ENCODE measurements around the gene CTSZ.
"Not testable (repeated sequence)": the region's sequence is repeated elsewhere in the genome, so short reads cannot be mapped to it uniquely, and the experiment has no call there.

The CTSZ gene

DNA sequence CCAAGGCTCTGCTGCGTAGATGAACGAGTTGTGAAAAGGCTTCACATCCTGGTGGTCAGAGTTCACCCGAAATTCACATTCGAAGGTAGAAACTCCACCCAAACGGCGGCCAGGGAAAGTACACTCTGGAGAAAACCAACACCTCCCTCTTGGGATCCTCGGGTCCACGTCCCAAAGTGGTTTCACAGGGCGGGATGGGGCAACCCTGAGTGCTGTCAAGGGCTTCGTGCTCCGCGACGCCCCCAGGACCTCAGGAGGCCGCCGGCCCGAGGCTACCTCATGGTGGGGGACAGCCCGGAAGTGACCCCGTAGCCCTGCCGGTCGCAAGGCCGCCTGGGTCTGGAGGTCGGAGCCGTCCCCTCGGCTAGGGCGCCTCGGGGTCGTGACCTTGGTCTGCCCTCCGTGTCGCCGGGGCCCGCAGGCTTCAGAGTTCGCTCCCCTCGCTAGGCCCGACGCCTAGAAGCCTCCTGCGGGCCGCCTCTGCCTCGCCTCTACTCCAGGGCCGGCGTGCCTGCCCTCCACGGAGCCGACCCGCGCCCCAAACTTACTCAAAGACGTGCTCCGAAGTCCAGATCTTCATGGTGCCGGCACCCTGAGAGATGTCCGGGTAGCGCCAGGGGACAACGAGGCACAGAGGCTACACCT lies 35.2 kb upstream of the CTSZ start, which contains the start of gene PRELID3B:
Gene PRELID3B, minus strand, starts transcription at position 636 of the 645 bp plus-strand sequence. Its CDS starts 56 bp downstream, at position 580.
- Histone ChIP-seq H3K27me3 (replicated peaks; ENCODE audit: control insufficient read depth, insufficient read depth, low read length) (no peaks in the 10 kb centered on the region), H3K9me3 (ENCODE audit: control insufficient read depth, low read length) (no peaks in the 10 kb centered on the region), H3K9ac (ENCODE audit: low read length) (peak within 1 kb of the TSS; percentile 85), H3K36me3 (ENCODE audit: control insufficient read depth, insufficient read depth, low read length, severe bottlenecking) (peaks cover 9% of the 10 kb centered on the region), H3K4me3 (ENCODE audit: low read length) (peak within 1 kb of the TSS; percentile 89), H3K4me1 (ENCODE audit: control insufficient read depth, insufficient read depth, low read length) (peaks cover 51% of the 10 kb centered on the region)
- DNase-seq (ENCODE audit: low read depth): peak; percentile 55

DNA sequence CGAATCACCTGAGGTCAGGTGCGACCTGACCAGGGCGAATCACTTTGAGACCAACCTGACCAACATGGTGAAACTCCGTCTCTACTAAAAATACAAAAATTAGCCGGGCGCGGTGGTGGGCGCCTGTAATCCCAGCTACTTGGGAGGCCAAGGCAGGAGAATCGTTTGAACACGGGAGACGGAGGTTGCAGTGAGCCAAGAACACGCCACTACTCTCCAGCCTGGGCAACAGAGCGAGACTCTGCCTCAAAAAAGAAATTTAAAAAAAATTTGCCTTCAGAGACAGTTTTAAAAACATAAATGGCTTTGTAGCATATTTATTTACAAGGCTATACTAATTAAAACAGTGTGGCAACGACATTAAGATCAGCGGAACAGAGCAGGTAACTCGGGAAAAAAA lies 34.4 kb upstream of the CTSZ start:
- H3K27me3 ChIP-seq (replicated peaks; ENCODE audit: control insufficient read depth, insufficient read depth, low read length): not testable (repeated sequence)

DNA sequence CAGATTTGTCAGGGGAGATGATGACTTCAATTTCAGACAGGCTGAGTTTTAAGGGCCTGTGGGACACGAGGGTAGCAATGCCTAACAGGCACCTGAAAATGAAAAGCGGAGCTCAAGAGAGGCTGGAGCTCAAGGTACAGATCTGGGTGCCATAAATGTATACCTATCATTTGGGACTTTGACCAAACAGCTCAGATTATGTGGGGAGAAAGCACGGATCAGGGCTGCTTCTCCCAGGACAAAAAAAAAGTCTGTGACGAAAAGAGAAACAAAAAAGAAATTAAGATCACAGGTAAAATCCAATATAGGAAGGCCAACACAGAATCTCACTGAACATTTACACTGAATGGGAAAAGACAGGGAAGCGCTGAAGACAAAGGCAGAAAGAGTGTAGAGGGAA lies 33.6 kb upstream of the CTSZ start:
- Histone ChIP-seq H3K36me3 (ENCODE audit: control insufficient read depth, insufficient read depth, low read length, severe bottlenecking) (peaks cover 25% of the 10 kb centered on the region), H3K27me3 (replicated peaks; ENCODE audit: control insufficient read depth, insufficient read depth, low read length) (no peaks in the 10 kb centered on the region), H3K4me3 (ENCODE audit: low read length) (no peak overlapping the region), H3K9ac (ENCODE audit: low read length) (no peak overlapping the region), H3K4me1 (ENCODE audit: control insufficient read depth, insufficient read depth, low read length) (peaks cover 50% of the 10 kb centered on the region), H3K9me3 (ENCODE audit: control insufficient read depth, low read length) (no peaks in the 10 kb centered on the region)
- no peak for DNase-seq (ENCODE audit: low read depth)

More for the DNA sequence above, 34.4 kb upstream of the CTSZ start:
- DNase-seq (ENCODE audit: low read depth); H3K9me3 ChIP-seq (ENCODE audit: control insufficient read depth, low read length): not testable (repeated sequence)
- Histone ChIP-seq H3K9ac (ENCODE audit: low read length) (peak overlapping the region; percentile 85), H3K4me3 (ENCODE audit: low read length) (peak overlapping the region; percentile 89), H3K36me3 (ENCODE audit: control insufficient read depth, insufficient read depth, low read length, severe bottlenecking) (peaks cover 17% of the 10 kb centered on the region), H3K4me1 (ENCODE audit: control insufficient read depth, insufficient read depth, low read length) (peaks cover 50% of the 10 kb centered on the region)

DNA sequence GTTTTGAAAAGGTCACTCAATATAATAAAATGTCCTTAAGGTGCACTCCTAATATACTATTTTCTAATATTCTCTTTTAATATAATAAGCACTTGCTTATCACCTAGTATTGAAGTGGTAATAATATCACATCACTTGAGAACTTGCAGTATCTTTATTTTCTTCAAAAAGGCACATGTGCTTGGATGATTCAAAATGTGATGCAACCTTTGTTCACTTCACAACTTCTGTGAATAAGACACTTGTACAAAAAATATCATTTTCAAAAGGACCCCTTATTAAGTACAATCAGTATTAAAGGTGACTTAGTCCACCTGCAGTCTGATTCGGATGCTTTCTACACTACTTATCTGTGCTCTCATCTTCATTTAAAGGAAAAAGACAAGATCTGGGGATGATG lies 32.2 kb upstream of the CTSZ start:
- H3K36me3 ChIP-seq (ENCODE audit: control insufficient read depth, insufficient read depth, low read length, severe bottlenecking): peaks cover 40% of the 10 kb centered on the region
- peak; percentile 41 for DNase-seq (ENCODE audit: low read depth)
- H3K9me3 ChIP-seq (ENCODE audit: control insufficient read depth, low read length): no peaks in the 10 kb centered on the region
- no peaks in the 10 kb centered on the region for H3K27me3 ChIP-seq (replicated peaks; ENCODE audit: control insufficient read depth, insufficient read depth, low read length)
- no peak overlapping the region for H3K9ac ChIP-seq (ENCODE audit: low read length)
- H3K4me3 ChIP-seq (ENCODE audit: low read length): no peak overlapping the region
- peaks cover 50% of the 10 kb centered on the region for H3K4me1 ChIP-seq (ENCODE audit: control insufficient read depth, insufficient read depth, low read length)

DNA sequence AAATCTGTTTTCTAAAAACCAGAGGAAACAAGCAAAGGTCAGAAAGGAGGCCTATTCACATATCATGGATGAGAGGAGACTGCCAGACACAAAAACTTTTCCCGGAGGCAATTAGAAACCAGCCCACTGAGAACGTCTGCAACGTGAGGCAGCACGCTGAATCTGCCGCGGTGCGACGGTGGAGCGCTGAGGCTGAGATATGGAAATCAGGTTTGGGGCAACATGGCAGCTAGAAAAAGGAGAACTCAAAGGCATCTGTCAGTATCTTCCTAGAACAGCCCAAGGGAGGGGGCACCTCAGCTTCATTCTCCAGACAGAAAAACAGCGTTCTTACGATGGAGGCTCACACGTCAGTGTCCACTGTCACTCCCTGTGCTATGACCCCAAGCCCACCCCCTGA lies 30.3 kb upstream of the CTSZ start:
- H3K9ac ChIP-seq (ENCODE audit: low read length): no peak overlapping the region
- H3K36me3 ChIP-seq (ENCODE audit: control insufficient read depth, insufficient read depth, low read length, severe bottlenecking): peaks cover 48% of the 10 kb centered on the region
- H3K27me3 ChIP-seq (replicated peaks; ENCODE audit: control insufficient read depth, insufficient read depth, low read length): no peaks in the 10 kb centered on the region
- DNase-seq (ENCODE audit: low read depth): no peak
- H3K4me3 ChIP-seq (ENCODE audit: low read length): no peak overlapping the region
- peaks cover 48% of the 10 kb centered on the region for H3K4me1 ChIP-seq (ENCODE audit: control insufficient read depth, insufficient read depth, low read length)
- H3K9me3 ChIP-seq (ENCODE audit: control insufficient read depth, low read length): no peaks in the 10 kb centered on the region

DNA sequence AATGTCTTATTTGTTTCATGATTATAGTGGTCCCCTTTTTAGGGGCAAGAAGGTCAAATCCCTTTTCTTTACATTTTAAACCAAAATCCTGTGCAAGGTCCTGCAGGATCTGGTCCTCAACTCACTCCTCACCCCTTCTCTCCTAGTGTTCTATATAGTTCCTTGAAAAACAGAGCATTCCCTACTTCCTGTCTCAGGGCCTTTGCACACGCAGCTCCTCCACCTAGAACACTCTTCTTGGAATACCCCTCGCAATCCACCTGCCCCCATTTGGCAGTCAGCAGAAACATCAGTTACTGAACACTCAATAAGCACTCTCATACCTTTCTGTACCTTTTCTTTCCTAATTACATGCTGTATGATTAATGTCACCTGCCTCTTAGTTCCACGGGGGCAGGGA lies 28.3 kb upstream of the CTSZ start:
- Histone ChIP-seq H3K4me3 (ENCODE audit: low read length) (no peak overlapping the region), H3K4me1 (ENCODE audit: control insufficient read depth, insufficient read depth, low read length) (peaks cover 45% of the 10 kb centered on the region), H3K9ac (ENCODE audit: low read length) (no peak overlapping the region), H3K27me3 (replicated peaks; ENCODE audit: control insufficient read depth, insufficient read depth, low read length) (no peaks in the 10 kb centered on the region), H3K36me3 (ENCODE audit: control insufficient read depth, insufficient read depth, low read length, severe bottlenecking) (peaks cover 50% of the 10 kb centered on the region), H3K9me3 (ENCODE audit: control insufficient read depth, low read length) (no peaks in the 10 kb centered on the region)
- DNase-seq (ENCODE audit: low read depth): no peak

DNA sequence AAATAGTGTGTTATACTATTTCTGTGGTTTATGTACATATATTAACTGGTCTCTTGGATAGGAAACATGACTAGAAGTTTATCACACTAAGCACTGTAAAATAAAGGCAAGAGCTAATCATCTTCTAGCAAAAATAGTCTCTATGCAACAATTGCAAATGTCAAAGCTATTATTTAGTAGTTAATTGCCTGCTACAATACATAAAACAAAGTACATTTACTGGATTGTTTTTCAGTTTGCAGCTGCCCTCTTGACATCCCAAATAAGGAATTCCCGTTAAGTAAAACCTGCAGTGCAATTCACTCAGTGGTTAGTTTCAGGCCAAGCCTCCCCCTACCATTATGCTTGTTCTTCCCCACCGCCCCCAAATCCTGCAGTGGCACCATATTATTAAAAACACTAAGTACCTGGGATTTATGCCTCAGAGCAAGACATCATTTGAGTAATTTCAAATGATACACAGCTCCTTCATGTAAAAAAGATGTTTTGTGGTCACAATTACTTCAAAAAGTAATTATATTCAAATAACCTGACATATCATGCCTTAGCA lies 26.6 kb upstream of the CTSZ start:
- Histone ChIP-seq H3K4me3 (ENCODE audit: low read length) (no peak overlapping the region), H3K27me3 (replicated peaks; ENCODE audit: control insufficient read depth, insufficient read depth, low read length) (no peaks in the 10 kb centered on the region), H3K9me3 (ENCODE audit: control insufficient read depth, low read length) (no peaks in the 10 kb centered on the region), H3K9ac (ENCODE audit: low read length) (peak overlapping the region; percentile 96), H3K4me1 (ENCODE audit: control insufficient read depth, insufficient read depth, low read length) (peaks cover 51% of the 10 kb centered on the region), H3K36me3 (ENCODE audit: control insufficient read depth, insufficient read depth, low read length, severe bottlenecking) (peaks cover 67% of the 10 kb centered on the region)
- no peak for DNase-seq (ENCODE audit: low read depth)

DNA sequence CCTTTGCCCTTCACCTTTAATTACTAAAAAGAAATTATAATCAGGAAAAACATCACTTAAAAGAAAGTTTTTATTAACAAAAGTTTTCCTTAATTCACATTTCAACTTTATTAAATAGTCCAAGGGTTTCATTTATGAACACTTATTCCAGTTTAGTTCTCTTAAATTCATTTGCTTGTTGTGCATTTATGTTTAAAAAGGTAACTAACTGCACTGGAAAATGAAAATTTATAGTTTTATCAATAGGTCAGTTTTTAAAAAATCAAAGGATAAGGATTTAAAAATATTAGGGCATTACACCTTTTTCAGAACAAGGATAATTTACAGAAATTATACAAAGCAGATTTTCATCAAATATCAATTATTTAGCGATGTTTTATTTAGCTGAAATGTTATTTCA lies 26.0 kb upstream of the CTSZ start:
- Histone ChIP-seq H3K4me3 (ENCODE audit: low read length) (peak overlapping the region; percentile 97), H3K27me3 (replicated peaks; ENCODE audit: control insufficient read depth, insufficient read depth, low read length) (no peaks in the 10 kb centered on the region), H3K9me3 (ENCODE audit: control insufficient read depth, low read length) (no peaks in the 10 kb centered on the region), H3K4me1 (ENCODE audit: control insufficient read depth, insufficient read depth, low read length) (peaks cover 51% of the 10 kb centered on the region), H3K36me3 (ENCODE audit: control insufficient read depth, insufficient read depth, low read length, severe bottlenecking) (peaks cover 72% of the 10 kb centered on the region), H3K9ac (ENCODE audit: low read length) (peak overlapping the region; percentile 96)
- no peak for DNase-seq (ENCODE audit: low read depth)

DNA sequence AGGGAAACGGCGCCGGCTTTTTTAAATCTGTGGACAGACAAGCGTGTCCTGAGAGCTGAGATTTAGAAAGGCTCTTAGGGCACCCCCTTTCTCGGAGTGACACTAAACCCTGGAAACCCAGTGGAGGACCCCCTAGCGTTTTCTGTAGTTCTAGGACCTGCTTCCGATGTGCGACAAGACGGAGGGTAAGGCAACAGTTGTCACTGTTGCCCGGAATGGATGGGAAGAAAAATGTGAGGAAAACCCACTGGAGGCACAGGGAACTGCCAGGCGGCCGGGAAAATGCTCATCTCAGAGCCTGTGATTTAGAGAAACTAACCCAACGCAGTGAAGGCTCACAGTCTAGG lies 25.6 kb upstream of the CTSZ start:
- Histone ChIP-seq H3K27me3 (replicated peaks; ENCODE audit: control insufficient read depth, insufficient read depth, low read length) (no peaks in the 10 kb centered on the region), H3K4me1 (ENCODE audit: control insufficient read depth, insufficient read depth, low read length) (peaks cover 51% of the 10 kb centered on the region), H3K4me3 (ENCODE audit: low read length) (peak overlapping the region; percentile 97), H3K9me3 (ENCODE audit: control insufficient read depth, low read length) (no peaks in the 10 kb centered on the region), H3K36me3 (ENCODE audit: control insufficient read depth, insufficient read depth, low read length, severe bottlenecking) (peaks cover 71% of the 10 kb centered on the region), H3K9ac (ENCODE audit: low read length) (peak overlapping the region; percentile 96)
- DNase-seq (ENCODE audit: low read depth): peak; percentile 76

DNA sequence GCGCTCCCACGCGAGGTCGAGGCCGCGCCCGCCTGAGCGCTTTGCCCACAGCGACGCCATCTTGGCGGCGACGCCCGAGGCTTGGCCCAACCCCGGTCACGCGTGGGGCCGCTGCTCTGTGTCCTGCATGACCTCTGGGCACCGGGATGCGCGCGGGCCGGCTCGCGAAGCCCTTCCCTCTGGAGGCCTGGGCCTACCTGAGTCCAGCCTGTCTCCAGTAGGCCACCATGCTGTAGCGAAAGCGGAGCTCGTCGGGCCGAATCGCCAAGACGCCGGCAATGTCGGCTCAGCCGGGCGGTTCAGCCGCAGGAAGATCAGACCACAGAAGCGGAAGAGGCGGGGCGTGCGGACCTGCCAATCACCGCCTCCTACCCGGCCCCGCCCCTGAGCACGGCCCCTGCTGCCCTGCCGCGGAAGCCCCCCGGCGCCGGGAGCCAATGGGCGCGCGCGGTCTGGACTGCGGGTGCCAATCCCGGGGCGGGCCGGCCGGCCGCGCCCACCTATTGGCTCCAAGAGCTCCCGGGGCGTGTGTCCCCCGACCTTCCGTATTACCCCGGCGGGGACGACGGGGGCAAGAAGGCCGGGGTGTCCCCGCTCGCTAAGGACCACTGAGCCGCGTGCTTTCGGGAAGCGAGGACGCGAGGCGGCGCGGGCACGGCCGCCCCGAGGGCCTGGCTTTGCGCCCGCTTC lies 25.1 kb upstream of the CTSZ start, which contains the start of gene ATP5F1E:
Gene ATP5F1E, minus strand, starts transcription at position 313 of the 690 bp plus-strand sequence. Its CDS starts 84 bp downstream, at position 229.
- H3K4me1 ChIP-seq (ENCODE audit: control insufficient read depth, insufficient read depth, low read length): peaks cover 54% of the 10 kb centered on the region
- peak; percentile 98 for DNase-seq (ENCODE audit: low read depth)

DNA sequence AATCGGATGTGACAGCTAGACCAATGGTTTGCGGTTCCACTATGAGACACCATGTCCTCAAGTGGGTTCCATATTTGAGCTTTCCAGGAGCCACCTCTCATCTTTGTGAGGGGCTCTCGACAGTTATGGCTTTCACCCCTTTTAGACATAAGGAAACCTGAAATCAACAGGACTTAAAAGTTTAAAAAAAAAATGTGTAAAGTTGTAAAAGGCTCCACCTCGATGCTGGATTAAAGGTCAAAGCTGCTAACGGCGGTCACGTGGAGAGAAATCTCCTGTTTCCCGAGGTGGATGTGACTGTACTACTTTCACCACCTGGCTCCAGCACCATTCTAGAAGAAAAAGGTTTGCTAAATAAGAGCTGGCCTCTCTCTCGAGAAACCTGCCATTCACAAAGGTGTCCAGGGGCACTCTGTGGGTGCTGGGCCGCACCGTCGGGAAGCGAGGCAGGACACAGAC lies 24.5 kb upstream of the CTSZ start:
- H3K9me3 ChIP-seq (ENCODE audit: control insufficient read depth, low read length): no peaks in the 10 kb centered on the region
- peak overlapping the region; percentile 97 for H3K4me3 ChIP-seq (ENCODE audit: low read length)
- DNase-seq (ENCODE audit: low read depth): no peak
- H3K27me3 ChIP-seq (replicated peaks; ENCODE audit: control insufficient read depth, insufficient read depth, low read length): no peaks in the 10 kb centered on the region
- peaks cover 71% of the 10 kb centered on the region for H3K36me3 ChIP-seq (ENCODE audit: control insufficient read depth, insufficient read depth, low read length, severe bottlenecking)
- peaks cover 54% of the 10 kb centered on the region for H3K4me1 ChIP-seq (ENCODE audit: control insufficient read depth, insufficient read depth, low read length)
- peak overlapping the region; percentile 96 for H3K9ac ChIP-seq (ENCODE audit: low read length)

More for the DNA sequence above, 25.1 kb upstream of the CTSZ start, which contains the start of gene ATP5F1E:
- Histone ChIP-seq H3K9me3 (ENCODE audit: control insufficient read depth, low read length) (no peaks in the 10 kb centered on the region), H3K27me3 (replicated peaks; ENCODE audit: control insufficient read depth, insufficient read depth, low read length) (no peaks in the 10 kb centered on the region), H3K36me3 (ENCODE audit: control insufficient read depth, insufficient read depth, low read length, severe bottlenecking) (peaks cover 71% of the 10 kb centered on the region), H3K9ac (ENCODE audit: low read length) (peak within 1 kb of the TSS; percentile 96), H3K4me3 (ENCODE audit: low read length) (peak within 1 kb of the TSS; percentile 97)
